Measurements from ENCODE around the gene PSMD8. TPM values are rescaled to one million over a fixed set of nuclear protein-coding genes. Genes with fewer than 3 reads are reported as not detected.

Gene PSMD8
- total RNA-seq, 1 donor = 285 TPM

DNA sequence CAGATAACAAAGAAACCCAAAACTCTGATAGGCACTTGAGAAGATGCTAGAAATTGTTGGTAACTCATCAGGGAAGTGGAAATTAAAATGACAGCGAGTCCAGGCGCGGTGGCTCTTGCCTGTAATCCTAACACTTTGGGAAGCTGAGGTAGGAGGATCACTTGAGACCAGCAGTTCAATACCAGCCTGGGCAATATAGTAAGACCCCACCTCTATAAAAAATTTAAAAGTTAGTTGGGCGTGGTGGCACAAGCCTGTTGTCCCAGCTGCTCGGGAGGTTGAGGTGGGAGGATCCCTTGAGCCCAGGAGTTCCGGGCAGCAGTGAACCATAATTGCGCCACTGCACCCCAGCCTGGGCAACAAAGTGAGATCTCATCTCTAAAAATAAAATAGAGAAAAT is 56.6 kb downstream of the PSMD8 start:
- peaks cover 10% of the 10 kb centered on the region for H3K27me3 ChIP-seq (ENCODE audit: insufficient read depth, low read length)
- no peaks in the 10 kb centered on the region for H4K20me1 ChIP-seq (ENCODE audit: insufficient read depth, low read length)
- no peak overlapping the region for H3K4me2 ChIP-seq (ENCODE audit: insufficient read depth, low read length)
- H3K4me1 ChIP-seq (ENCODE audit: insufficient read depth, low read length) = no peaks in the 10 kb centered on the region
- peak; percentile 55 for DNase-seq (ENCODE audit: insufficient read length, low spot score, missing footprints)
- H3K36me3 ChIP-seq (ENCODE audit: insufficient read depth, low read length) = no peaks in the 10 kb centered on the region
- no peak overlapping the region for H3K27ac ChIP-seq (ENCODE audit: low read depth, low read length)
- H3K4me3 ChIP-seq (ENCODE audit: insufficient read depth, low read length) = no peak overlapping the region
- no peaks in the 10 kb centered on the region for H3K9me3 ChIP-seq (ENCODE audit: low read depth, low read length)
- TF ChIP-seq, protein P1, sequence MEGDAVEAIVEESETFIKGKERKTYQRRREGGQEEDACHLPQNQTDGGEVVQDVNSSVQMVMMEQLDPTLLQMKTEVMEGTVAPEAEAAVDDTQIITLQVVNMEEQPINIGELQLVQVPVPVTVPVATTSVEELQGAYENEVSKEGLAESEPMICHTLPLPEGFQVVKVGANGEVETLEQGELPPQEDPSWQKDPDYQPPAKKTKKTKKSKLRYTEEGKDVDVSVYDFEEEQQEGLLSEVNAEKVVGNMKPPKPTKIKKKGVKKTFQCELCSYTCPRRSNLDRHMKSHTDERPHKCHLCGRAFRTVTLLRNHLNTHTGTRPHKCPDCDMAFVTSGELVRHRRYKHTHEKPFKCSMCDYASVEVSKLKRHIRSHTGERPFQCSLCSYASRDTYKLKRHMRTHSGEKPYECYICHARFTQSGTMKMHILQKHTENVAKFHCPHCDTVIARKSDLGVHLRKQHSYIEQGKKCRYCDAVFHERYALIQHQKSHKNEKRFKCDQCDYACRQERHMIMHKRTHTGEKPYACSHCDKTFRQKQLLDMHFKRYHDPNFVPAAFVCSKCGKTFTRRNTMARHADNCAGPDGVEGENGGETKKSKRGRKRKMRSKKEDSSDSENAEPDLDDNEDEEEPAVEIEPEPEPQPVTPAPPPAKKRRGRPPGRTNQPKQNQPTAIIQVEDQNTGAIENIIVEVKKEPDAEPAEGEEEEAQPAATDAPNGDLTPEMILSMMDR (IDR thresholded peaks at IDR 0.05; ENCODE audit: extremely low read depth, low read depth, low read length) = no peak
- H2AFZ ChIP-seq (ENCODE audit: low read length) = no peak overlapping the region
- H3K79me2 ChIP-seq (ENCODE audit: insufficient read depth, low read length) = no peaks in the 10 kb centered on the region

DNA sequence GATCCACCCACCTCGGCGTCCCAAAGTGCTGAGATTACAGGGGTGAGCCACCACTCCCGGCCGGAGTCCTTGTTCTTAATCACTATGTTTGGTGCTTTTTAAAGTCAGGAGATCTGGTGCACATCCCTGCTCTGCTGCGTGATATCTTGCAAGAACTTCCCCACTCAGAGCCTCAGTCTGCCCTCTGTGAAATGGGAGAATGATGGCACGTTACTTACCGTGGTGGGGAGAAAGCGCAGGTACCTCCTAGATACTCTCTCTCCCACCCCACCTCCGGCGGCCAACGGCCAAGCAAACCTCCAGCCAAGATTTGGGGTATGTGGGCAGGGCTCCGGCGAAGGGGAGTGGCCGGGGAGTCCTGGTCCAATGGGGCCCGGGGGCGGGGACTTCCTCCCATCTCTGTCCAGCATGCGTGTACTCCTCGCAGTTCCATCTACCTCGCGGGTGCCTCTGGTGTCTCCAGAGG is 58.9 kb downstream of the PSMD8 start, which contains the start of gene RYR1:
RYR1 (plus strand) TSS at position 424 of the 466 bp plus-strand sequence. CDS start 139 bp downstream, outside the sequence.
- DNase-seq (ENCODE audit: insufficient read length, low spot score, missing footprints) = peak; percentile 90
- Histone ChIP-seq H3K4me3 (ENCODE audit: insufficient read depth, low read length) (no peak within 1 kb of the TSS), H2AFZ (ENCODE audit: low read length) (no peak within 1 kb of the TSS), H4K20me1 (ENCODE audit: insufficient read depth, low read length) (no peaks in the 10 kb centered on the region), H3K27me3 (ENCODE audit: insufficient read depth, low read length) (peaks cover 7% of the 10 kb centered on the region), H3K9me3 (ENCODE audit: low read depth, low read length) (no peaks in the 10 kb centered on the region), H3K27ac (ENCODE audit: low read depth, low read length) (no peak within 1 kb of the TSS), H3K4me2 (ENCODE audit: insufficient read depth, low read length) (no peak within 1 kb of the TSS), H3K79me2 (ENCODE audit: insufficient read depth, low read length) (no peaks in the 10 kb centered on the region), H3K36me3 (ENCODE audit: insufficient read depth, low read length) (no peaks in the 10 kb centered on the region), H3K4me1 (ENCODE audit: insufficient read depth, low read length) (no peaks in the 10 kb centered on the region)
- TF ChIP-seq, protein P1 (IDR thresholded peaks at IDR 0.05; ENCODE audit: extremely low read depth, low read depth, low read length) = no peak

Other genes starting within 250 kb of the PSMD8 start
- gene DPF1, start 150.3 kb upstream of the PSMD8 start, total RNA-seq = 0.29 and 0.72 TPM in 2 replicates
- gene PPP1R14A, start 118.2 kb upstream of the PSMD8 start, total RNA-seq = 0.72 and 1.2 TPM in 2 replicates
- 1.8 and 2.2 TPM in 2 replicates for gene SPINT2, start 110.0 kb upstream of the PSMD8 start, total RNA-seq
- gene C19orf33, start 70.3 kb upstream of the PSMD8 start, total RNA-seq = not detected in 2 replicates
- gene YIF1B, start 58.6 kb upstream of the PSMD8 start, total RNA-seq = 55.0 and 58.9 TPM in 2 replicates
- gene KCNK6, start 54.7 kb upstream of the PSMD8 start, total RNA-seq = 5.4 and 6.5 TPM in 2 replicates
- gene CATSPERG, start 38.7 kb upstream of the PSMD8 start, total RNA-seq = 1.2 and 2.2 TPM in 2 replicates
- 0.29 and 0.36 TPM in 2 replicates for gene GGN, start 13.5 kb downstream of the PSMD8 start, total RNA-seq
- gene SPRED3, start 14.1 kb downstream of the PSMD8 start, total RNA-seq = 1.8 and 2.2 TPM in 2 replicates
- 12.1 and 14.1 TPM in 2 replicates for gene FAM98C, start 28.5 kb downstream of the PSMD8 start, total RNA-seq
- not detected in 2 replicates for gene RASGRP4, start 51.6 kb downstream of the PSMD8 start, total RNA-seq
- under 0.01 TPM in 2 replicates for gene RYR1, start 59.1 kb downstream of the PSMD8 start, total RNA-seq
- gene MAP4K1, start 243.4 kb downstream of the PSMD8 start, total RNA-seq = under 0.01 and 0.72 TPM in 2 replicates
- gene EIF3K, start 244.6 kb downstream of the PSMD8 start, total RNA-seq = 210 and 317 TPM in 2 replicates